Measurements from ENCODE around the gene HERC5.

DNA sequence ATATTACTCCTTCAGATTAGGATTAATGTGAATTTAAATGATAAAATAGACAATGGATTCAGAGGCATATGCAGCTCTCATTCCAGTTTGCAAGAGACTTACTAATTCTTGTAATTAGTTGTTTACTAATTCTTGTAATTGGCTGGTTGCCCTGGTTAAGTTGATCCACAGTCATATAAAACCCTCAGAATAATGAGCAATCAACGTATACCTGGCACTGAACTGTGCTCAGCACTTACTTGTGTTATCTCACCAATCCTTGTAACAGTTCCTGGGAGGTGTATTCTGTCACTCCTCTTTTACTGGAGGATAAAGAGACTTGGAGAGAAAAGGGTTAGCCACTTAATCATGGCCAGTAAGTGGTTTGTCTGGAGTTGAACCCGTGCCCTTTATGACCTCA lies 10.5 kb downstream of the HERC5 start:
- TF ChIP-seq, protein P1, sequence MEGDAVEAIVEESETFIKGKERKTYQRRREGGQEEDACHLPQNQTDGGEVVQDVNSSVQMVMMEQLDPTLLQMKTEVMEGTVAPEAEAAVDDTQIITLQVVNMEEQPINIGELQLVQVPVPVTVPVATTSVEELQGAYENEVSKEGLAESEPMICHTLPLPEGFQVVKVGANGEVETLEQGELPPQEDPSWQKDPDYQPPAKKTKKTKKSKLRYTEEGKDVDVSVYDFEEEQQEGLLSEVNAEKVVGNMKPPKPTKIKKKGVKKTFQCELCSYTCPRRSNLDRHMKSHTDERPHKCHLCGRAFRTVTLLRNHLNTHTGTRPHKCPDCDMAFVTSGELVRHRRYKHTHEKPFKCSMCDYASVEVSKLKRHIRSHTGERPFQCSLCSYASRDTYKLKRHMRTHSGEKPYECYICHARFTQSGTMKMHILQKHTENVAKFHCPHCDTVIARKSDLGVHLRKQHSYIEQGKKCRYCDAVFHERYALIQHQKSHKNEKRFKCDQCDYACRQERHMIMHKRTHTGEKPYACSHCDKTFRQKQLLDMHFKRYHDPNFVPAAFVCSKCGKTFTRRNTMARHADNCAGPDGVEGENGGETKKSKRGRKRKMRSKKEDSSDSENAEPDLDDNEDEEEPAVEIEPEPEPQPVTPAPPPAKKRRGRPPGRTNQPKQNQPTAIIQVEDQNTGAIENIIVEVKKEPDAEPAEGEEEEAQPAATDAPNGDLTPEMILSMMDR (IDR thresholded peaks at IDR 0.05; ENCODE audit: insufficient read depth, low read depth, low read length): no peak
- TF ChIP-seq EZH2 (IDR thresholded peaks at IDR 0.05; ENCODE audit: insufficient read depth, low read length): no peak
